HL-60/S4 (cell line): Measurements from ENCODE around the gene DTWD1.
"Not testable (repeated sequence)": the region's sequence is repeated elsewhere in the genome, so short reads cannot be mapped to it uniquely, and the experiment has no call there.

Experiments used
- in situ Hi-C: fragments of 300-500 bp; cut with MboI; formaldehyde crosslinking; loops from 2 replicates; pipeline ENCODE4 v1.14.3; 2022; ENCODE audit warnings: low sequenced_read_pairs

The DTWD1 gene

GRCh38 chr15:49645941-49646340, 25.1 kb downstream of the DTWD1 start:
- in situ Hi-C loops, result no loop called here

- in situ Hi-C loops, result no loop called here
Observed at GRCh38 chr15:49646891-49647290, 26.0 kb downstream of the DTWD1 start.

- in situ Hi-C loops, result no loop called here
Observed at GRCh38 chr15:49649987-49650386, 29.1 kb downstream of the DTWD1 start.

- in situ Hi-C loops, result no loop called here
Observed at GRCh38 chr15:49650676-49651075, 29.8 kb downstream of the DTWD1 start.

- in situ Hi-C loops, result no loop called here
Observed at GRCh38 chr15:49652922-49653321, 32.1 kb downstream of the DTWD1 start.

GRCh38 chr15:49656734-49657133, 35.9 kb downstream of the DTWD1 start:
- in situ Hi-C loops, result no loop called here

- in situ Hi-C loops, result no loop called here
Observed at GRCh38 chr15:49664716-49665115, 43.9 kb downstream of the DTWD1 start.

GRCh38 chr15:49666486-49666885, 45.6 kb downstream of the DTWD1 start:
- in situ Hi-C loops, result not testable (repeated sequence)

- in situ Hi-C loops, result no loop called here
Observed at GRCh38 chr15:49669288-49669687, 48.4 kb downstream of the DTWD1 start.

GRCh38 chr15:49673861-49674260, 53.0 kb downstream of the DTWD1 start:
- in situ Hi-C loops, result no loop called here

- in situ Hi-C loops, result no loop called here
Observed at GRCh38 chr15:49674370-49674769, 53.5 kb downstream of the DTWD1 start.

- in situ Hi-C loops, result no loop called here
Observed at GRCh38 chr15:49675041-49675440, 54.2 kb downstream of the DTWD1 start.

- in situ Hi-C loops, result no loop called here
Observed at GRCh38 chr15:49678655-49679054, 57.8 kb downstream of the DTWD1 start.

GRCh38 chr15:49686599-49686998, 65.8 kb downstream of the DTWD1 start:
- in situ Hi-C loops, result no loop called here

- in situ Hi-C loops, result no loop called here
Observed at GRCh38 chr15:49688135-49688790, 67.4 kb downstream of the DTWD1 start.

- in situ Hi-C loops, result no loop called here
Observed at GRCh38 chr15:49692514-49693090, 71.8 kb downstream of the DTWD1 start.

GRCh38 chr15:49693498-49693897, 72.7 kb downstream of the DTWD1 start:
- in situ Hi-C loops, result no loop called here

- in situ Hi-C loops, result no loop called here
Observed at GRCh38 chr15:49696433-49696832, 75.6 kb downstream of the DTWD1 start.

- in situ Hi-C loops, result no loop called here
Observed at GRCh38 chr15:49697121-49697520, 76.3 kb downstream of the DTWD1 start.

GRCh38 chr15:49702982-49703381, 82.1 kb downstream of the DTWD1 start:
- in situ Hi-C loops, result not testable (repeated sequence)
